Cardiac muscle cell (in vitro differentiated cells and primary cell): Measurements from ENCODE around the gene MAT2B. TPM values are rescaled to one million over a fixed set of nuclear protein-coding genes. Genes with fewer than 3 reads are reported as not detected.
"Not testable (repeated sequence)": the region's sequence is repeated elsewhere in the genome, so short reads cannot be mapped to it uniquely, and the experiment has no call there.

Experiments
- DNase-seq, 2 donors: peaks; one replicate each; pipeline versions ENCODE4 v3.0.0 to v3.0.0-alpha.2; 2010 to 2017; ENCODE audit warnings: low read depth in 1 of 2, low spot score in 1 of 2
- H3K27ac ChIP-seq: fragments of 200-600 bp; sonication (generic); 2 replicates; pipeline ENCODE4 v1.5.1; 2016
- H3K27me3 ChIP-seq: fragments of 200-600 bp; sonication (generic); 2 replicates; pipeline ENCODE4 v1.6.0; 2016; ENCODE audit warnings: control low read depth
- H3K36me3 ChIP-seq: fragments of 200-600 bp; sonication (generic); 2 replicates; pipeline ENCODE4 v1.5.1; 2016; ENCODE audit warnings: control low read depth
- H3K4me1 ChIP-seq: fragments of 200-600 bp; sonication (generic); 2 replicates; pipeline ENCODE4 v1.8.1; 2017; ENCODE audit warnings: low read depth, mild to moderate bottlenecking, mixed run types
- H3K4me3 ChIP-seq: fragments of 200-600 bp; sonication (generic); 2 replicates; pipeline ENCODE4 v1.5.1; 2016; ENCODE audit warnings: mild to moderate bottlenecking
- H3K9me3 ChIP-seq: fragments of 200-600 bp; sonication (generic); 2 replicates; pipeline ENCODE4 v1.5.1; 2017; ENCODE audit warnings: low read depth, mild to moderate bottlenecking, control low read depth
- CTCF ChIP-seq: IDR thresholded peaks from 2 replicates; pipeline ENCODE4 v1.5.1; 2012; ENCODE audit warnings: low read depth, mild to moderate bottlenecking, low read length
- polyA plus RNA-seq: library from polyadenylated mRNA; unstranded; fragments of >200 nt; fragmentation: Nextera tagmentation; extraction: Ambion mirVana; gene quantifications from 2 replicates; pipeline ENCODE4 v1.2.1, GENCODE V29; 2016
- total RNA-seq: library from RNA; depleted of rRNA; stranded (reverse); fragments of >200 nt; gene quantifications from 2 replicates; pipeline ENCODE4 v1.2.3, GENCODE V29; 2016

MAT2B gene
- total and polyA plus RNA-seq, 2 experiments from 2014 or later, result 30.2 to 38.3 TPM

- H3K27ac ChIP-seq, result no peak overlapping the region
- H3K27me3 ChIP-seq, result no peaks in the 10 kb centered on the region
- TF ChIP-seq CTCF, result no peak
- H3K9me3 ChIP-seq, result no peaks in the 10 kb centered on the region
- no peaks in the 10 kb centered on the region for H3K36me3 ChIP-seq
- H3K4me3 ChIP-seq, result no peak overlapping the region
- no peak for DNase-seq
- H3K4me1 ChIP-seq, result no peaks in the 10 kb centered on the region
Measured at GRCh38 chr5:163532171-163533084, 27.0 kb downstream of the MAT2B start.

GRCh38 chr5:163533223-163533622 is 27.8 kb downstream of the MAT2B start:
- no peak for TF ChIP-seq CTCF
- DNase-seq, result no peak
- Histone ChIP-seq H3K27ac (no peak overlapping the region), H3K4me3 (no peak overlapping the region), H3K4me1 (no peaks in the 10 kb centered on the region), H3K36me3 (no peaks in the 10 kb centered on the region), H3K27me3 (no peaks in the 10 kb centered on the region), H3K9me3 (no peaks in the 10 kb centered on the region)

- H3K27me3 ChIP-seq, result no peaks in the 10 kb centered on the region
- no peak for TF ChIP-seq CTCF
- no peaks in the 10 kb centered on the region for H3K9me3 ChIP-seq
- no peaks in the 10 kb centered on the region for H3K36me3 ChIP-seq
- no peaks in the 10 kb centered on the region for H3K4me1 ChIP-seq
- DNase-seq, result no peak
- H3K27ac ChIP-seq, result no peak overlapping the region
- no peak overlapping the region for H3K4me3 ChIP-seq
Measured at GRCh38 chr5:163534492-163535094, 29.2 kb downstream of the MAT2B start.

GRCh38 chr5:163535290-163535689 is 29.9 kb downstream of the MAT2B start:
- no peak overlapping the region for H3K4me3 ChIP-seq
- no peaks in the 10 kb centered on the region for H3K4me1 ChIP-seq
- H3K27me3 ChIP-seq, result no peaks in the 10 kb centered on the region
- no peaks in the 10 kb centered on the region for H3K36me3 ChIP-seq
- no peak for DNase-seq
- H3K27ac ChIP-seq, result no peak overlapping the region
- H3K9me3 ChIP-seq, result no peaks in the 10 kb centered on the region
- TF ChIP-seq CTCF, result no peak

GRCh38 chr5:163536442-163536841 is 31.0 kb downstream of the MAT2B start:
- DNase-seq, H3K9me3 ChIP-seq, H3K27me3 ChIP-seq, H3K27ac ChIP-seq, H3K4me1 ChIP-seq, H3K36me3 ChIP-seq, H3K4me3 ChIP-seq: not testable (repeated sequence)

GRCh38 chr5:163540696-163541095 is 35.3 kb downstream of the MAT2B start:
- H3K4me1 ChIP-seq, result no peaks in the 10 kb centered on the region
- no peaks in the 10 kb centered on the region for H3K9me3 ChIP-seq
- no peak overlapping the region for H3K4me3 ChIP-seq
- no peak for TF ChIP-seq CTCF
- no peaks in the 10 kb centered on the region for H3K36me3 ChIP-seq
- H3K27ac ChIP-seq, result no peak overlapping the region
- DNase-seq, result no peak
- no peaks in the 10 kb centered on the region for H3K27me3 ChIP-seq
